ENCODE measurements around the gene RC3H1. TPM values are rescaled to one million over a fixed set of nuclear protein-coding genes. Genes with fewer than 3 reads are reported as not detected.
"Not testable (repeated sequence)": the region's sequence is repeated elsewhere in the genome, so short reads cannot be mapped to it uniquely, and the experiment has no call there.

Gene RC3H1
- total RNA-seq, 2 donors from 2014 or later, result 25.8 to 27.2 TPM

- no peak for DNase-seq (ENCODE audit: low spot score)
- intact Hi-C loops (cut with DNase I), result no loop called here
Observed at GRCh38 chr1:173970252-173970651, 51.9 kb downstream of the RC3H1 start.

DNA sequence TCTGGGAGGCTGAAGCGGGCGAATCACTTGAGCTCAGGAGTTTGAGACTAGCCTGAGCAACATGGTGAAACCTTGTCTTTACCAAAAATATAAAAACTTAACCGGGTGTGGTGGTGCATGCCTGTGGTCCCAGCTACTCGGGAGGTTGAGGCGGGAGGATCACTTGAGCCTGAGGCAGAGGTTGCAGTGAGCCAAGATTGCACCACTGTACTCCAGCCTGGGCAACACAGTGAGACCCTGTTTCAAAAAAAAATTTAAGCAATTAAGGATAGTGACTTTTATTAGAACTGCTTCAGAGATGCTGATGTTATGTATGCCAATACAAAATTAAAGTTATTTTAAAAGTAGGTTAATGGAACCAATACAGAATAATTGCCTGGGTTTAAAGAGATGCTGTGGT lies 56.3 kb downstream of the RC3H1 start:
- intact Hi-C loops (cut with DNase I); DNase-seq (ENCODE audit: low spot score): not testable (repeated sequence)

DNA sequence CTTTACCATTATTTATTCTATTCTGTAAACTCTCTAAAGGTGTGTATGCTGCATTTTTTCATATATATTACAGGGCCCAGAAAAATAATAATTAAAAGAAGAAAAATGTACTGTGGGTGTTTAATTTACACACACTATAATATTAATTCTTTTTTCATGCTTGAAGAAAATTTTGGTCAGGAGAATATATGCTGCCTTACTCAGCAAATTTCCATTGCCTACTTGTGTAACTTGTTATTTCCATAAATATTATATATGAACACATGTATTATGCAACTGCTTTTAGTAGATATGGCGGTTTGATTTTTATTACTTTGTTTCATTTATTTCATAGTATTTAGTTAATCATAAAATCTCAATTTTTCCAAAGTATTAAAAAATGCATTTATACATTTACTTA lies 58.7 kb downstream of the RC3H1 start:
- intact Hi-C loops (cut with DNase I), result no loop called here
- no peak for DNase-seq (ENCODE audit: low spot score)

DNA sequence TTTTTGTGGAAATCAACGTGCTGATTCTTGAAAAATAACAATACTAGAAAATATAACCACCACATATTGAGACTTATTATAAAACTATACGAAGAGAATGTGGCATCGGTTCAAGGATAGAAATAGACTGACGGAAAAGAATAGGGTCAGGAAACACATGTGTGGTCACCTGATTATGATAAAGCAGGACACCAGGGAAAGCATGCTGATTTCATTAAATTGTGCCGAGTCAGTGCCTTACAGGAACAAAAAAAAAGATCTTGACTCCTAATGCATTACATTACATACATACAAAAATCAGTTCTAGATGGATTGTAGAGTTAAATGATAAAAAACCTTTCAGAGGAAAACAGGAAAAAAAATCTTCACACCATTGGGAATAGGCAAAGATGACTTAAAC lies 61.5 kb downstream of the RC3H1 start:
- intact Hi-C loops (cut with DNase I), result no loop called here
- DNase-seq (ENCODE audit: low spot score), result no peak

- DNase-seq (ENCODE audit: low spot score), result no peak
- intact Hi-C loops (cut with DNase I), result no loop called here
Observed at GRCh38 chr1:173954179-173954578, 68.0 kb downstream of the RC3H1 start.

DNA sequence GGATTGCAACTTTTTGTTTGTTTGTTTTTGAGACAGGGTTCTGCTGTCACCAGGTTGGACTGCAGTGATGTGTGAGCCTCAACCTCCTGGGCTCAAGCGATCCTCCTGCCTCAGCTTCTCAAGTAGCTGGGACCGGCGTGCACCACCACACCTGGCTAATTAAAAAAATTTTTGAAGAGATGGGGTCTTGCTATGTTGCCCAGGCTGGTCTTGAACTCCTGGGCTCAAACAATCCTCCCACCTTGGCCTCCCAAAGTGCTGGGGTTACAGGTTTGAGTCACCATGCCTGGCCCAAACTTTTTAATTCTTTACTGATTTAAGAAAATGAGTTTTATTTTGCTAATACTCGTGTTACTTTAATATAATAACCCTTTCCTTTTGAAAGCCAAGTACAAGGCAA lies 73.6 kb downstream of the RC3H1 start:
- intact Hi-C loops (cut with DNase I), result no loop called here

GRCh38 chr1:173946380-173946921 lies 75.7 kb downstream of the RC3H1 start:
- no peak for DNase-seq (ENCODE audit: low spot score)
- intact Hi-C loops (cut with DNase I), result no loop called here

More for the DNA sequence above, 73.6 kb downstream of the RC3H1 start:
- no peak for DNase-seq (ENCODE audit: low spot score)

GRCh38 chr1:173937062-173937461 lies 85.1 kb downstream of the RC3H1 start:
- DNase-seq (ENCODE audit: low spot score), result no peak
- intact Hi-C loops (cut with DNase I), result no loop called here

DNA sequence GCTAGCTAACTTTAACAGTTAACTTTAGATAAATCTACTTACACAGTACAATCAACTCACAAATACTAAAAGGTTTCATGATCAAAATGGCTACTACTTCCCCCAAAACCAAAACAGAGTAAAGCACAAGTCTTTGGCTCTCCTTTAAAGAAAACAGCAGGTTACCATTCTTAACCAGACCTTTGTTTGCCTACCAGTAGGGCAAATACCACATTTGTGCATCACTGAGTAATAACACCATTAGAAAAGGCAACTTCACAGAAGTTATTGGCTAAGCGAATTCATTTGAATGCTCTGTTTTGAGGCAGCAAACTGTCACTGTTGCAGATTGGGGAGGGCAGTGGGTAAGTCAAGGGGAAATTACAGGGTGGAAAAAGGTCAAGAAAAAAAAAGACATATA lies 87.7 kb downstream of the RC3H1 start:
- intact Hi-C loops (cut with DNase I), result no loop called here
- DNase-seq (ENCODE audit: low spot score), result no peak

DNA sequence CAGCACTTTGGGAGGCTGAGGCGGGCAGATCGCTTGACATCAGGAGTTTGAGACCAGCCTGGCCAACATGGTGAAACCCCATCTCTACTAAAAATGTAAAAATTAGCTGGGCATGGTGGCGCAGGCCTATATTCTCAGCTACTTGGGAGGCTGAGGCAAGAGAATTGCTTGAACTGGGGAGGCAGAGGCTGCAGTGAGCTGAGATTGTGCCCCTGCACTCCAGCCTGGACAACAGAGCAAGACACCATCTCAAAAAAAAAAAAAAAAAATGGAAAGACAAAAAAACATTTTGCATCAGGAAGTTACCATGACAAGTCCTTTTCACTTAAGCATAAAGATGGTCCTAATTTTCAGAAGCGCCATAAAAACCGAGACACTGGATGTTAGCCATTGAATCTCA lies 91.6 kb downstream of the RC3H1 start:
- intact Hi-C loops (cut with DNase I); DNase-seq (ENCODE audit: low spot score): not testable (repeated sequence)

DNA sequence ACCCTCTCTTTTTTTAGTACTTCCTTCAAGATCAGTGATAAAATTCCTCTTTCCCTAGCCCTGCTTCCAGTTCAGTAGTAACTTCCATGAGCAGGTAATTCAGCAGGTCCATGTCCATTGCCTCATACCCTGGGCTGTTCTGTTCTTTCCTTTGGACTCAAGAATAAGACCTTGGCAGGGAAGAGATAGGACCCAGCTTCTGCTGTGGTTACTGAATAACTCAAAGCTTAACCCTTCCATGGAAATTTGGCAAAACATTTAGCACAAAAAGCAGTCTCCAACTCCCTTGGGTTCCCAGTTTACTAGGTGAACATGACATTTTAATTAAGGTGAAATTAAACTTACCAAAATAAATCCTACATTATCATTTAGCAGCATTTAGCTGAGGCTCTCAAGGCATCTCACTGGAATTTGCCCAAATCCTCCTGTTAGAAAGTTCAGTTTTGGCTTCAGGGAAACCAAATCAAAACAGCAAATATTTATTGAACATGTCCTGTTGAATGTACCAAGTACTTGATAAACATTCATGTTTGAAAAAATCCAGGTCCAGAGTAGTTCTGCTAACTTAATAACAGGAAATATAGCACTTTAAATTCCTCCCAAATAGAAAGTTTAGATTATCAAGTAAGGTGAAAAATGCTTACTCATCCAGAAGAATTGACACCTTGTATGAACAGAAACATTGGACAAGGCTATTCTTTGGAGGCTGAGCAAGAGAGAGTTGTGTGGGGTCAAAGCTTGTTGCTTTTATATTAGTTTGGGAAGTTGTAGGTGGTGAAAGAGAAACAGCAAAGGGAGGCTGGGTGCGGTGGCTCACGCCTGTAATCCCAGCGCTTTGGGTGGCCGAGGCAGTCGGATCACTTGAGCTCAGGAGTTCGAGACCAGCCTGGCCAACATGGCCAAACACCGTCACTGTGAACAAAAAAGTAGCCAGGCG lies 96.6 kb downstream of the RC3H1 start:
- intact Hi-C loops (cut with DNase I), result no loop called here
- DNase-seq (ENCODE audit: low spot score), result no peak

DNA sequence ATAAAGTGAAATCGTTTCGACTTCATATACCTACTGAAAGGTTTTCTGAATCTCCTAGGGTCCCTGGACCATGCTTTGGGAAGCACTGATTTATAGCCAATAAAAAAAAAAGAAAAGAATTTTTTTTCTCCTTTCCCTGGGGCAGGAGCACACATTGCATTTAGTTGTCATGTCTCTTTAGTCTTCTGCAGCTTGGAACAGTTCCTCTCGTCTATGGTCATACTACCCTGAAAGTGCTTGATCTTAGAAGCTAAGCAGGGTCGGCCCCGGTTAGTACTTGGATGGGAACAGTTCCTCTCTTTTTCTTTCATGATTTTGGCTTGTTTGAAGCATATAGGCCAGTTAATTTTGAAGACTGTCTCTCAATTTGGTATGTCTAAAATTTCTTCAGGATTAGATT lies 101.3 kb downstream of the RC3H1 start:
- DNase-seq (ENCODE audit: low spot score), result no peak
- intact Hi-C loops (cut with DNase I), result no loop called here

- intact Hi-C loops (cut with DNase I), result no loop called here
- DNase-seq (ENCODE audit: low spot score), result no peak
Observed at GRCh38 chr1:173917635-173918493, 104.3 kb downstream of the RC3H1 start.

GRCh38 chr1:173917149-173917548 lies 105.0 kb downstream of the RC3H1 start, which contains the start of gene SERPINC1:
SERPINC1 (minus strand) TSS chr1:173917327; CDS start chr1:173917259, 68 bp downstream.
- no peak for DNase-seq (ENCODE audit: low spot score)

GRCh38 chr1:173916667-173917066 lies 105.5 kb downstream of the RC3H1 start:
- intact Hi-C loops (cut with DNase I), result no loop called here
- DNase-seq (ENCODE audit: low spot score), result no peak

More at GRCh38 chr1:173917149-173917548, 105.0 kb downstream of the RC3H1 start, which contains the start of gene SERPINC1:
- intact Hi-C loops (cut with DNase I), result no loop called here

DNA sequence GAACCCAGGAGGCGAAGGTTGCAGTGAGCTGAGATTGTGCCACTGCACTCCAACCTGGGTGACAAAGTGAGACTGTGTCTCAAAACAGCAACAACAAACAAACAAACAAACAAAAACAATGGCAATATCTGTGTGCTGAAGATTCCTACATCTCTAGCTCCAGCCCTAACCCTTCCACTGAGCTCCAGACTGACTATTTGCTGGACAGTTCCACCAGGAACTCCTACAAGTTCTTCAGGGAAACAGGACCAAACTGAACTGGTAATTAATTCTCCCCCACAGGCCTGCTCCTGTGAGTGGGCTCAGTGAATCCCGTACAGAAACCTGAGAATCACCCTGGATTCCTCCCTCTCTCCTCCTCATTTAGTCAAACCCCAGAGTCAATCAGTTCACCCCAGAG lies 106.6 kb downstream of the RC3H1 start:
- DNase-seq (ENCODE audit: low spot score), result no peak
- intact Hi-C loops (cut with DNase I), result no loop called here

DNA sequence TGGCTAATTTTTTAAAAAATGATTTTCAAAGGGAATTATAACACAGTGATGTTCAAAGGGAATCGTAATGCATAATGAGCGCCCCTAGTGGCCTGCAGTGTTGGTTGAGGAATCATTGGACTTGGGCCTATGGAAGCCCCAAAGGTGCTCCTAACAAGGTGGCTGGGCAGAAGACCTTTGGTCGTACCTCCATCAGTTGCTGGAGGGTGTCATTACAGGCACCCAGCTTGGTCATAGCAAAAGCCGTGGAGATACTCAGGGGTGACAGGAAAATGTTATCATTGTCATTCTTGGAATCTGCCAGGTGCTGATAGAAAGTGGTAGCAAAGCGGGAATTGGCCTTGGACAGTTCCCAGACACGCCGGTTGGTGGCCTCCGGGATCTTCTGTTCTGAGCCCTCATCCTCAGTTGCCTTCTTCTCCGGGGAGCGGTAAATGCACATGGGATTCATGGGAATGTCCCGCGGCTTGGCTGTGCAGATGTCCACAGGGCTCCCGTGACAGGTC lies 107.7 kb downstream of the RC3H1 start:
- no peak for DNase-seq (ENCODE audit: low spot score)
- intact Hi-C loops (cut with DNase I), result no loop called here

GRCh38 chr1:173913111-173913510 lies 109.0 kb downstream of the RC3H1 start:
- DNase-seq (ENCODE audit: low spot score), result no peak
- intact Hi-C loops (cut with DNase I), result no loop called here

- intact Hi-C loops (cut with DNase I), result no loop called here
- DNase-seq (ENCODE audit: low spot score), result no peak
Observed at GRCh38 chr1:173903827-173904531, 118.2 kb downstream of the RC3H1 start.

All from posterior vena cava (tissue), 2 donors.